Activated CD4-positive, alpha-beta memory T cell treated with anti-CD3 and anti-CD28 coated beads for 36 hours (primary cell): Measurements from ENCODE around the gene TPRN. TPM values are rescaled to one million over a fixed set of nuclear protein-coding genes. Genes with fewer than 3 reads are reported as not detected.
A peak's percentile ranks its signal among the peaks of the same experiment; 100 is the strongest.
"Not testable (repeated sequence)": the region's sequence is repeated elsewhere in the genome, so short reads cannot be mapped to it uniquely, and the experiment has no call there.

Experiments
- CTCF ChIA-PET: fragments of 350-600 bp; sonication (Branson Sonifier 250); formaldehyde crosslinking; loops from one replicate; lab custom pipeline; 2021; ENCODE audit warnings: antibody characterized with exemption, inconsistent platforms; lab: Charles Lee
- POLR2A ChIA-PET: fragments of 350-600 bp; sonication (Branson Sonifier 250); formaldehyde crosslinking; loops from one replicate; lab custom pipeline; 2021; ENCODE audit warnings: antibody characterized with exemption; lab: Charles Lee
- DNase-seq: peaks from one replicate; pipeline ENCODE4 v3.0.0-alpha.2; 2020
- H3K27ac Mint-ChIP-seq: one replicate; pipeline ENCODE4 v1.8.0; 2021; ENCODE audit warnings: mixed read lengths
- H3K27me3 Mint-ChIP-seq: one replicate; pipeline ENCODE4 v1.8.0; 2021; ENCODE audit warnings: mixed read lengths
- H3K36me3 Mint-ChIP-seq: one replicate; pipeline ENCODE4 v1.8.0; 2021; ENCODE audit warnings: mixed read lengths
- H3K4me1 Mint-ChIP-seq: one replicate; pipeline ENCODE4 v1.8.0; 2021; ENCODE audit warnings: low read depth, mixed read lengths
- H3K4me3 Mint-ChIP-seq: one replicate; pipeline ENCODE4 v1.8.0; 2021; ENCODE audit warnings: mild to moderate bottlenecking, mixed read lengths
- H3K9me3 Mint-ChIP-seq: one replicate; pipeline ENCODE4 v1.8.0; 2021; ENCODE audit warnings: mixed read lengths
- intact Hi-C: fragments of 100-400 bp; cut with micrococcal nuclease; formaldehyde crosslinking; loops from one replicate; pipeline ENCODE4 v1.15.1; 2023
- total RNA-seq, 2 experiments: library from RNA; stranded (reverse); gene quantifications; one replicate each; pipeline ENCODE4 v1.2.3, GENCODE V29; 2021

Gene TPRN
- total RNA-seq, 2 experiments from 2014 or later = 6.1 to 6.7 TPM

DNA sequence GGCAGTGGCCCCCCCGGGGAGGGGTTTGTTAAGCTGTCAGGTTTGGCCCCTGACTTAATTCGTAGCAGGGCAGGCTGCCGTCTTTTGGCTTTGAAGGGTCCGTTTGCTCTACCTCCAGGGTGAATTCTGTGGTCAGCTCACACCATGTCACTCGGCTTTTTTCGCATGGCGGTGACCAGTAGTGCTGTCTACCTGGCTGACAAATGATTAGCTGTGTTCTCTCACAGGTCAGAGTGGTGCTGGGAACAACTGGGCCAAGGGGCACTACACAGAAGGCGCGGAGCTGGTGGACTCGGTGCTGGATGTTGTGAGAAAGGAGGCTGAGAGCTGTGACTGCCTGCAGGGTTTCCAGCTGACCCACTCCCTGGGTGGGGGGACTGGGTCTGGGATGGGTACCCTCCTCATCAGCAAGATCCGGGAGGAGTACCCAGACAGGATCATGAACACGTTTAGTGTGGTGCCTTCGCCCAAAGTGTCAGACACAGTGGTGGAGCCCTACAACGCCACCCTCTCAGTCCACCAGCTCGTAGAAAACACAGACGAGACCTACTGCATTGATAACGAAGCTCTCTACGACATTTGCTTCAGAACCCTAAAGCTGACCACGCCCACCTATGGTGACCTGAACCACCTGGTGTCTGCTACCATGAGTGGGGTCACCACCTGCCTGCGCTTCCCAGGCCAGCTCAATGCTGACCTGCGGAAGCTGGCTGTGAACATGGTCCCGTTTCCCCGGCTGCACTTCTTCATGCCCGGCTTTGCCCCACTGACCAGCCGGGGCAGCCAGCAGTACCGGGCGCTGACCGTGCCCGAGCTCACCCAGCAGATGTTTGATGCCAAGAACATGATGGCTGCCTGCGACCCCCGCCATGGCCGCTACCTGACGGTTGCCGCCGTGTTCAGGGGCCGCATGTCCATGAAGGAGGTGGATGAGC, 42.0 kb upstream of the TPRN start:
- Mint-ChIP-seq H3K4me1 (peaks cover 21% of the 10 kb centered on the region), H3K27ac (peak overlapping the region; percentile 67), H3K4me3 (peak overlapping the region; percentile 83), H3K9me3 (no peaks in the 10 kb centered on the region), H3K36me3 (peaks cover 26% of the 10 kb centered on the region), H3K27me3 (no peaks in the 10 kb centered on the region)
- DNase-seq = no peak
- intact Hi-C loops = loop anchor here (5.0 kb wide), 2 partner anchors 115 to 450 kb away; partner anchors contain the start of gene TMEM141
- POLR2A ChIA-PET = interaction anchor here (0.6 to 4.5 kb wide), 8 partner anchors 8 to 115 kb away, joined by 3 to 65 read pairs (median 6); partner anchors contain the start of genes ANAPC2, CYSRT1, NELFB and RNF208
- CTCF ChIA-PET = interaction anchor here (0.7 to 1.5 kb wide), 7 partner anchors 11 to 203 kb away, joined by 3 to 5 read pairs (median 4); no protein-coding TSS in a partner anchor

DNA sequence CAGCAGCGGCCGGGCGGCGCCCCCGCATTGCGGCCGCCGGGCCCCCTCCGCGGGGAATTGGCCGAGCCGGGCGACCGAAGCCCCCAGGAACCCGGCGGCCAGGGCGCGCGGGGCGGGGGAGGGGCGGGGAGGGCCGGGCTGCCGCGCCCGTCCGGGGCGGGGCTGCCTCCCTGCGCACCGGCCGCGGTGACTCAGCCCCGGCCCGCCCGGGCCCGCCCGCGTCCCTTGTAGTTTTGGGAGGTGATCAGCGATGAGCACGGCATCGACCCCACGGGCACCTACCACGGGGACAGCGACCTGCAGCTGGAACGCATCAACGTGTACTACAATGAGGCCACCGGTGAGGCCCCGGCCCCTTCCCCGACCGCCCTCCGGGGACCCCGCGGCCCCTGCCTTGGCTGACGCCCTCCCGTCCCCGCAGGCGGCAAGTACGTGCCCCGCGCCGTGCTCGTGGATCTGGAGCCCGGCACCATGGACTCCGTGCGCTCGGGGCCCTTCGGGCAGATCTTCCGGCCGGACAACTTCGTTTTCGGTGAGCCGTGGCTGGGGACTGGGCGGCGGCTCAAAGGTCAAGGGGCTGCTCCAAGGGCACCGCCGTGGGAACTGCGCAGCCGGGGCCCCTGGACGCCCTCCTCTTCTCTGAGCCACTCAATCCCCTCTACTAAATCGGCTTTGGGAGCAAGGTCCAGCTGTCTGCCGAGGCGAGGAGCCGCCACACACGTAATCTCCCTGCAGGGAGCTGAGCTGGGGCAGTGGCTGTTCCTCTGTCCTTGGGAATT, 41.1 kb upstream of the TPRN start:
- intact Hi-C loops = loop anchor here (2.0 to 5.0 kb wide), 3 partner anchors 41 to 449 kb away; partner anchors contain the start of genes TMEM141 and TPRN
- peak overlapping the region; percentile 67 for H3K27ac Mint-ChIP-seq
- peaks cover 21% of the 10 kb centered on the region for H3K4me1 Mint-ChIP-seq
- peak overlapping the region; percentile 83 for H3K4me3 Mint-ChIP-seq
- no peaks in the 10 kb centered on the region for H3K9me3 Mint-ChIP-seq
- POLR2A ChIA-PET = interaction anchor here (0.8 to 4.5 kb wide), 14 partner anchors 9 to 355 kb away, joined by 3 to 65 read pairs (median 5); partner anchors contain the start of genes ANAPC2, CYSRT1, MAN1B1 and NELFB
- DNase-seq = peak; percentile 77
- H3K27me3 Mint-ChIP-seq = no peaks in the 10 kb centered on the region
- H3K36me3 Mint-ChIP-seq = peaks cover 26% of the 10 kb centered on the region
- CTCF ChIA-PET = interaction anchor here (0.7 to 3.9 kb wide), 10 partner anchors 8 to 174 kb away, joined by 3 to 22 read pairs (median 4); partner anchors contain the start of genes ANAPC2, CYSRT1, RNF208 and RNF224

DNA sequence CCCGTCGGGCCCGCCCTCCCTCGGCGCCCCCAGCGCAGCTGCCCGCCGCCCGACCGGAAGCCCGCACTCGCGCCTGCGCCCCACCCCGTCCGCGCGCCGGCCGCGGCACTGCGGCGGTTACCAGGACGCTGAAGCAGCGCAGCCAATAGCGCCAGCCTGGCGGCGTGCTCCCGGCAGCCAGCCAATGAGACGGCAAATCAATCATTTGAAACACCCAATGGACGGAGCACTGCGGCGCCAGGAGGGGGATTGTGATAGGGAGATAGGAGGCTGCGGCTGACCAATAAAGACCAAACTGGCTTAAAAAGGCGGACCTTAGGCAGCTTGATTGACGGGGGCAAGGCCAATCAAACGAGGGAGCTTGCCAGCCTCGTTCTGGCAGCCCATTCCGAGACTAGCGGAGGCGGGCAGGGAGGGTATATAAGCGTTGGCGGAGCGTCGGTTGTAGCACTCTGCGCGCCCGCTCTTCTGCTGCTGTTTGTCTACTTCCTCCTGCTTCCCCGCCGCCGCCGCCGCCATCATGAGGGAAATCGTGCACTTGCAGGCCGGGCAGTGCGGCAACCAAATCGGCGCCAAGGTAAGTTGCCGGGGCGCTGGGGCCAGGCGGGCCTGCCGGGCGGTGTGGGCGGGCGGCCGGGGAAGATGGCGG, 40.4 kb upstream of the TPRN start, which contains the start of gene TUBB4B:
TSS of gene TUBB4B (plus strand) at position 447 of the 649 bp plus-strand sequence. CDS start at position 521, 74 bp downstream.
- Mint-ChIP-seq H3K4me3 (peak within 1 kb of the TSS; percentile 88), H3K4me1 (peaks cover 21% of the 10 kb centered on the region), H3K36me3 (peaks cover 26% of the 10 kb centered on the region), H3K27ac (peak within 1 kb of the TSS; percentile 94), H3K27me3 (no peaks in the 10 kb centered on the region), H3K9me3 (no peaks in the 10 kb centered on the region)
- POLR2A ChIA-PET = interaction anchor here (0.6 to 4.5 kb wide), 25 partner anchors 9 to 450 kb away, joined by 3 to 65 read pairs (median 4); partner anchors contain the start of genes ANAPC2, CYSRT1, DPP7 and EXD3
- intact Hi-C loops = loop anchor here (1.0 to 5.0 kb wide), 6 partner anchors 14 to 449 kb away; partner anchors contain the start of genes ANAPC2, NELFB, SSNA1 and TMEM141
- CTCF ChIA-PET = interaction anchor here (0.7 to 3.9 kb wide), 14 partner anchors 7 to 211 kb away, joined by 3 to 22 read pairs (median 4); partner anchors contain the start of genes ANAPC2, CYSRT1, NRARP and RNF208
- peak; percentile 99 for DNase-seq

DNA sequence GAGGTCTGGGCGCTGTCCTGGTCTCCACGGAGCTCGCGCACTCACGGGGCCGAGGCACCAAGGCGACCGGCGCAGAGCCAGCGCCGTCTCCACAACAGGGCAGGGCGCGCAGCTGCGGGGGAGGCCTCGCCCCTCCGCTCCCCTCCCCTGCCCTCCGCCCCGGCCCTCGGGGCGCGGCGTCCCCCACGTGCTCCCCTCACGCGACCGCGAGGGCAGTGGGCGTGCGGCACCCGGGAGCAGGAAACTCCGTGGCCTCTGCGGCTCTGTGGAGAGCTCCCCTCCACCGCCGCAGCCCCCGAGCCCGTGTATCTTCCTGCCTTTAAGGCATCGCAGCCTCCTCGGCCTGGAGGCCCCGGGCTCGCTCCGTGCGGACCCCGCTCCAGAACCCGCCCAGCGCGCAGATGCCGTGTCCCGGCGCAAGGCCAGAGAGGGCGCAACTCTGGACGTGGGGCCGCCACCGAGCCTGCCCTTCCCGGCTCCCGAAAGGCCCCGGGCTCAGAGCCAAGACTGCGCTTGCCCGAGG, 39.8 kb upstream of the TPRN start:
- H3K36me3 Mint-ChIP-seq = peaks cover 26% of the 10 kb centered on the region
- POLR2A ChIA-PET = interaction anchor here (0.6 to 4.5 kb wide), 25 partner anchors 10 to 450 kb away, joined by 3 to 65 read pairs (median 4); partner anchors contain the start of genes ANAPC2, CYSRT1, DPP7 and EXD3
- peak overlapping the region; percentile 70 for H3K4me3 Mint-ChIP-seq
- H3K27me3 Mint-ChIP-seq = no peaks in the 10 kb centered on the region
- no peaks in the 10 kb centered on the region for H3K9me3 Mint-ChIP-seq
- peaks cover 21% of the 10 kb centered on the region for H3K4me1 Mint-ChIP-seq
- CTCF ChIA-PET = interaction anchor here (0.7 to 3.9 kb wide), 15 partner anchors 8 to 211 kb away, joined by 3 to 22 read pairs (median 5); partner anchors contain the start of genes ANAPC2, CYSRT1, NRARP and RNF208
- peak overlapping the region; percentile 69 for H3K27ac Mint-ChIP-seq
- peak; percentile 74 for DNase-seq
- intact Hi-C loops = loop anchor here (1.0 to 5.0 kb wide), 6 partner anchors 15 to 448 kb away; partner anchors contain the start of genes ANAPC2, NELFB, SSNA1 and TMEM141

DNA sequence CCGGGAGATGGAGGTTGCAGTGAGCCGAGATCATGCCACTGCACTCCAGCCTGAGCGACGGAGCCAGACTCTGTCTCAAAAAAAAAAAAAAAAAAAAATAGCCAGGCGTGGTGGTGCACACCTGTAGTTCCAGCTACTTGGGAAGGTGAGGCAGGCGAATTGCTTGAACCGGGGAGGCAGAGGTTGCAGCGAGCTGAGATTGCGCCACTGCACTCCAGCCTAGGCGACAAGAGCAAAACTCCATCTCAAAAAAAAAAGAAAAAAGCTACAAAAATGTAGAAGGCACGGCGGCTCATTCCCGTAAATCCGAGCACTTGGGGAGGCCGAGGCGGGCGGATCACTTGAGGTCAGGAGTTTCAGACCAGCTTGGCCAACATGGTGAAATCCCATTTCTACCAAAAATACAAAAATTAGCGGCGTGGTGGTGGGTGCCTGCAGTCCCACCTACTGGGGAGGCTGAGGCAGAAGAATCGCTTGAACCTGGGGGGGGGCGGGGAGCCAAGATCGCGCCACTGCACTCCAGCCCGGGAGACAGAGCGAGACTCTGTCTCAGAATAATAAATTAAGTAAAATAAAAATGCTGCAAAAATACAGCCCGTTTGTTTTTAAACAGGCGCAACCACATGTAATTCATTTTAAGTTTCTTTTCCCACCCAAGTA, 39.1 kb upstream of the TPRN start:
- H3K9me3 Mint-ChIP-seq, H3K27me3 Mint-ChIP-seq, DNase-seq: not testable (repeated sequence)
- H3K4me3 Mint-ChIP-seq = peak overlapping the region; percentile 70
- CTCF ChIA-PET = interaction anchor here (0.7 to 3.9 kb wide), 15 partner anchors 9 to 210 kb away, joined by 3 to 22 read pairs (median 5); partner anchors contain the start of genes ANAPC2, CYSRT1, MAN1B1 and RNF208
- peak overlapping the region; percentile 69 for H3K27ac Mint-ChIP-seq
- POLR2A ChIA-PET = interaction anchor here (1.2 to 4.5 kb wide), 9 partner anchors 11 to 170 kb away, joined by 3 to 65 read pairs (median 13); partner anchors contain the start of genes ANAPC2, CYSRT1, MAN1B1 and NELFB
- H3K36me3 Mint-ChIP-seq = peaks cover 26% of the 10 kb centered on the region
- intact Hi-C loops = loop anchor here (1.0 to 5.0 kb wide), 6 partner anchors 16 to 447 kb away; partner anchors contain the start of genes ANAPC2, NELFB, SSNA1 and TMEM141
- H3K4me1 Mint-ChIP-seq = peaks cover 21% of the 10 kb centered on the region

DNA sequence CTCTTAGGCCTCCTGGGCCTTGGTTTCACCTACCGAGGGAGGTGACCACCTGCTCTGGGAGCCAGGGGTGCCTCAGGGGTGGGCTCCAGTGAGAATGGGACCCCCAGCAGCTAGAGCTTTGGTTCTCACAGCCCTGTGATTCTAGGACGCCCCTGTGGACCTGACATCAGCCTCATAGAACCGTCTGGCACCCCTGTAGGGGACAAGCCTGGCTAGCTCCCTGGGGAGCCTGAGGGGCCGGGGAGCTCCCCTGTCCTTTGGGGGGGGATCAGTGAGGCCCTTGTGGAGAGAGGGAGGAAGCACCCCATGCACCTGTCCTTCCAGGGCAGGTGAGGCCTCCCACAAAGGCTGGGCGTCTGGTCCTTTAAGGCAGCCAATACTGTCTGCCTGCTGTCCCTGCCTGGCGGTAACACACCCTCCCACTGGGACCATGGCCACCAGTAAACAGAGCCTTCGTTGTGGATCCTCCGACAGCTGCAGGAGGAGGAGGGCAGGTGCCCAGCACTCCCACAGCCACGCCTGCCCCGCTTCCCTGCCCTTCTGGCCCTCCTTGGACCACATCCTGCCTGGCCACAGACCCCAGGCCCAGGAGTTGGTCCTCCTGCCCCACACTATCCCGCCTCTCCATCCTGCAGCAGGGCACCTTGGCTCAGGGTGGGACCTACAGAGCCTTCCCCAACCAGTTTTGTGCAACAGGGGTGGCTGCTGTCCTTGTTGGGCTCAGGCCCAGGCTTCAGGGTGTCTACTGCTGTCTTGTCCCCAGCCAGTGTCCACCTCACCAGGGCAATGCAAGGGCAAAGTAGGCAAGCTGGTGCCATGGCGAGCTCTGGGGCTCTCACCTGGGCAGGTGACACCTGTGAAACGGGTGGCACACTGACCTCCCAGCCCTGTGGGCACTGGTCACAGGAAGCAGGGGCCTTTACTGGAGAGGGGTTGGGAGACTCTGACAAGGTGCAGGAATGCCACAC, 37.5 kb upstream of the TPRN start:
- H3K9me3 Mint-ChIP-seq = no peaks in the 10 kb centered on the region
- POLR2A ChIA-PET = no interaction called here

DNA sequence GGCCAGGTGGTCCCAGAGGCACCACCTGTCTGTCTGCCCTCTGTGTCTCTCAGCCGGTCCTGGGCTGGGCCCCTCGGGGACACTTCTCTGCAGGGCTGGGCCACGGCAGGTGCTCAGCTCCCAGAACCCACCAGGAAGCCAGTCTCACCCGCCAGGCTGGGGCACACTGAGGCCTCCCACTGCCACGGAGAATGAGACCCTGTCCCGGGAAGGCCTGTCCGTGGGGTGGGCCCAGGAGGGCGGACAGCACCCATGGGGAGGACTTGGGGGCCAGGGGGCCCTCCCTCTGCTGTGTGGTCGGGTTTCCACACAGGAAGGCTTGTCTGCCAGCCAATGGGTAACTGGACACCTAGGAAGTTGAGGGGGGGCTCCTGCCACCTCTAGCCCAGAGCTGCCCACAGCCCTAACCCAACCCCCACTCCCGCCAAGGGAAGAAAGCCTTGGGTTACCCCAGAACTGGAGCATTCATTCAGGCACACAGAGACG, 36.4 kb upstream of the TPRN start:
- Mint-ChIP-seq H3K36me3 (peaks cover 5% of the 10 kb centered on the region), H3K27ac (no peak overlapping the region), H3K9me3 (no peaks in the 10 kb centered on the region), H3K27me3 (peaks cover 8% of the 10 kb centered on the region), H3K4me3 (no peak overlapping the region), H3K4me1 (peaks cover 9% of the 10 kb centered on the region)
- ChIA-PET CTCF (interaction anchor here (0.6 to 2.5 kb wide), 49 partner anchors 8 to 531 kb away, joined by 3 to 54 read pairs (median 4); partner anchors contain the start of genes ANAPC2, CYSRT1, MAN1B1 and NDOR1), POLR2A (interaction anchor here (0.6 to 1.0 kb wide), 2 partner anchors 49 to 150 kb away, joined by 4 read pairs; partner anchors contain the start of genes ANAPC2, MAN1B1 and SSNA1)
- intact Hi-C loops = no loop called here
- DNase-seq = no peak

More for the DNA sequence above, 37.5 kb upstream of the TPRN start:
- no peak overlapping the region for H3K4me3 Mint-ChIP-seq
- peaks cover 18% of the 10 kb centered on the region for H3K4me1 Mint-ChIP-seq
- no peak overlapping the region for H3K27ac Mint-ChIP-seq
- CTCF ChIA-PET = interaction anchor here (1.1 to 3.9 kb wide), 10 partner anchors 15 to 191 kb away, joined by 3 to 22 read pairs (median 8); partner anchors contain the start of genes CYSRT1, NELFB, RNF208 and TOR4A
- H3K27me3 Mint-ChIP-seq = peaks cover 8% of the 10 kb centered on the region
- DNase-seq = no peak
- intact Hi-C loops = no loop called here
- peaks cover 16% of the 10 kb centered on the region for H3K36me3 Mint-ChIP-seq

DNA sequence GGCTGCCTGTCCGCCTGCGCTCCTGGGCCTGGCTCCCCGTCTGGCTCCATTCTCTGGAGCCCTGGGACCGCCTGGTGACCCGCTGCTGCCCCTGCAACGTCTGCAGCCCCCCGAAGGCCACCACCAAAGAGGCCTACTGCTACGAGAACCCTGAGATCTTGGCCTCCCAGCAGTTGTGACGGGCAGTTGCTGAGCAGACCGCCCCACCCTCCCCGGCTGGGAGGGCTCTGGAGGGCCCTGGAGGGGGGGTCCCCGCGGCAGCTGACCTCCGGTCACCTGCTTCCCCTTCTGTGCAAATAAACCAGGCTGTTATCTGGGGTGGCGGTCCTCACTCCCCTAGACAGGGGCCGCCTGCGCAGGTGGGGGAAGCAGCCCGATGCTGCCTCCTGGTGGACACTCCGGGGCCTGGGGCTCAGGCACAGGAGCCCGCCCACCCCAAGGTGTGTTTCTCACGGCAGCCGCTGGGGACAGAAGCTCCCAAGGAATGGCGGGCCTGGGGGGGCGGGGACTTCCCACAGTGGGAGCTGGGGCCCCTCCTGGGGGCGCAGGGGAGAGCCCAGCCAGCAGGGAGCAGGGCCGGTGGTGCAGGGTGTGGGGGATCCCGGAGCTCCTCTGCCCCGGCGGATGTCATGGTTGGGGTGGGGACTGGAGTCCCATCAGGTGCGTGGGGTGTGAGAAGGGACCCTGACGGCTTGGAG, 35.8 kb upstream of the TPRN start:
- H3K27ac Mint-ChIP-seq = no peak overlapping the region
- peak; percentile 93 for DNase-seq
- CTCF ChIA-PET = interaction anchor here (0.6 to 2.5 kb wide), 50 partner anchors 9 to 531 kb away, joined by 3 to 54 read pairs (median 4); partner anchors contain the start of genes ANAPC2, CYSRT1, MAN1B1 and NDOR1
- intact Hi-C loops = no loop called here
- no peak overlapping the region for H3K4me3 Mint-ChIP-seq
- POLR2A ChIA-PET = interaction anchor here (0.6 to 1.0 kb wide), 3 partner anchors 48 to 150 kb away, joined by 3 to 4 read pairs (median 4); partner anchors contain the start of genes ANAPC2, MAN1B1 and SSNA1
- H3K4me1 Mint-ChIP-seq = peaks cover 9% of the 10 kb centered on the region
- H3K27me3 Mint-ChIP-seq = peaks cover 8% of the 10 kb centered on the region
- H3K9me3 Mint-ChIP-seq = no peaks in the 10 kb centered on the region
- H3K36me3 Mint-ChIP-seq = peaks cover 4% of the 10 kb centered on the region
